Measurements from ENCODE around the gene IGF2BP3. TPM values are rescaled to one million over a fixed set of nuclear protein-coding genes. Genes with fewer than 3 reads are reported as not detected.

Gene IGF2BP3
- total RNA-seq, 2 experiments from 2014 or later, result 0.04 to 0.67 TPM

DNA sequence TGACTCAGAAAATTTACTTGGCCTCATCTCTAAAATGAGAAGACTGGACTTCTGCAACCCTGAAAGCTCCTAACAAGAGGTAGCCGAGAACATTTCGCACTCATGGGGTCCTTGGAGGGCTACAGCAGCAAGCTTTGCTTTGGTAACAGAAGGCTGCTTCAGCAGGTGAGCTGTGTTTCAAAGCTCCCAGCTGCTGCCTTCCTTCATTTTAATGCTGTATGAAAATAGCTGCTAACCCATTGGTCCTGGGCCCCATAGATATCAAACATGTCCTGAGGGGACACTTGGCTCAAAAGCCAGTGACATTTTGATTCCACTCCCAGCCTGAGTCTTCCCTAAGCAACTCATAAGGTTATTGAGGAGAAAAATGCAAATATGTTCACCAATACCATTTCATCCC, 185.4 kb downstream of the IGF2BP3 start:
- ChIA-PET POLR2A (no interaction called here), CTCF (interaction anchor here (0.6 kb wide), 1 partner anchor 168 kb away, joined by 3 read pairs; no protein-coding TSS in a partner anchor)

DNA sequence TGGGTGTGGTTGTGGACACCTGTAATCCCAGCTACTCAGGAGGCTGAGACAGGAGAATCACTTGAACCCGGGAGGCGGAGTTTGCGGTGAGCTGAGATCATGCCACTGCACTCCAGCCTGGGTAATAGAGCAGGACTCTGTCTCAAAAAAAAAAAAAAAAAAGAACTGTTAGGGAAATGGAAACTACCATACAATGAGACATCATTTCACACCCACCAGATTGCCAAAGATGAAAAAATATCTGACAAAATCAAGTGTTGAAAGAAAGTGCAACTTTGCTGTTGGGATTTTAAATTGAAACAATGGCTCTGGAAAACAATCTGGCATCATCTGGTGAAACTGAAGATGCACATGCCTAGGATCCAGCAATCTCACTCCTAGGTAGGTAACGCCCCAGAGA, 187.2 kb downstream of the IGF2BP3 start:
- CTCF ChIA-PET, result interaction anchor here (0.6 kb wide), 1 partner anchor 93 kb away, joined by 3 read pairs; no protein-coding TSS in a partner anchor
- POLR2A ChIA-PET, result no interaction called here

DNA sequence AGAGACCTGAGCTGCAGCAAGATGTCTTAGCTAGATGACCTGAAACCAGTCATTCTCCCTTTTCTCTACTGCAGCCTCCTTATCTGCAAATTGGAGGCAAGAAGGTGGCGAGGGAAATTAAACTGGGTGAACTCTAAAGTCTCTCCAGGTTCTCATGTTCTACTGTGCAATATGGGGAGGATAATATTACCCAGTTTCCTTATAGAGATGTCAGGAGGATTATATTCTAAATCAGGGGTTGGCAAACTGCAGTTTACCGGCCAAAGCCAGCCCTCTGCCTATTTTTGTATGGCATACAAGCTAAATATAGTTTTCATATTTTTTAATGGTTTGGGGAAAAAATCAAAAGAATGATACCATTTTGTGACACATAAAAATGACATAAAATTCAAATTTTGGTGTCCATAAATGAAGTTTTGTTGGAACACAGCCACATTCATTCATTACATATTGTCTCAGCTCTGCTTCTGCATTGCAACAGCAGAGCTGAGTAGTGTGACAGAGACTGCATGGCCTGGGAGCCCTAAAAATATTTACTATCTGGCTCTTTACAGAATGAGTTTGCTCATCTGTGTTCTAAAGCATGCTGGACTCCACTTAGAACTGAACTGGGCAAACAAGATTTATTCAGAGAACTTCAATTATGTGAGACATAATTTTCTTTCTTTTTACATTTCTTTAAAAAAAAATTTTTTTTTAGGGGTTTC, 190.3 kb downstream of the IGF2BP3 start:
- CTCF ChIA-PET, result interaction anchor here (1.2 kb wide), 1 partner anchor 12 kb away, joined by 3 read pairs; no protein-coding TSS in a partner anchor
- POLR2A ChIA-PET, result no interaction called here

DNA sequence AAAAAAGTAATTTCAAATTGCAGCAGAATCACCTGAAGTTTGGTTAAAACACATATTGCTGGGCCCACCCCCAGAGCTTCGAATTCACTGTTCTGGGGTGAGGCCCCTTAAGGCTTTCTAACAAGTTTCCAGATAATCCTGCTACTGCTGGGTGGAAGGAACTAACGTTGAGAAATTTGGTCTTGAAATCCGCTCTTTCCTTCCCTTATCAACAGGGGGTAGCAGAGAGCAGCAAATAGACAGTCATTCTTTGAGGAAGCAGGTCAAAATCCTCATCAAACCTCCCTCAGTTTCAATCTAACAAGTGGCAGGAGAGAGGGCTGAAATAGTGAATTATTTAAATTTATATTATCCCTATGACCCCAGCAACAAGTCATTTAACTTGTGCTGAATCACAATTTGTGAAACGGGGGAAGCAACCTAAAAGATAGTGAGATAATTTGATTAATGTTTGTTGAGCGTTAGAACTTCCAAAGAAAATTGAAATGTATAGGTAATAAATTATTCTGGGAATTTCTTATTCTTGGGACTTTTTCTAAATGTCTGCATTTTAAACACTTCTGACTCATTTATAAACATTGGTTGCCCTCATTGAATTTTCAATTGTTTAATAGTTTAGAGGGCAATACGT, 192.8 kb downstream of the IGF2BP3 start:
- POLR2A ChIA-PET, result no interaction called here

DNA sequence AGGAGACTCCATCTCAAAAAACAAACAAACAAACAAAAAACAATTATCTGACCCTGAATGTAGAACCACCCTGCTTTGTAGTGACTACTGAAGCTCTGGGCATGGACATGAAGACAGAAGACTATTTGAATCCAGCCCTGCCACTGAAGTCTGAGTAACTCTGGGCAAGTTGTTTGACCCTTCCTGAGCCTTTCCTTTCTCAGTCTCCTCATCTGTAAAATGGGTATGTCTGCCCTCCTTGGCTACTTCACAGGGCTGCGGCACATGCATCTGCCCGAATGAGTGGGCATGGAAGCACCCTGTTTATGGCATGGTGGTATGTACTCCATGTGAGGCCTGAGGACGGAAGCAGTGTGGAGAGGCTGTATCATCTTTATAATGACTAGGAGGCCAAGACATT, 193.3 kb downstream of the IGF2BP3 start:
- ChIA-PET POLR2A (no interaction called here), CTCF (interaction anchor here (0.7 to 1.5 kb wide), 4 partner anchors 28 to 270 kb away, joined by 3 to 4 read pairs (median 4); no protein-coding TSS in a partner anchor)

More for the DNA sequence above, 192.8 kb downstream of the IGF2BP3 start:
- CTCF ChIA-PET, result interaction anchor here (0.7 to 1.6 kb wide), 5 partner anchors 15 to 269 kb away, joined by 3 to 6 read pairs (median 4); no protein-coding TSS in a partner anchor

DNA sequence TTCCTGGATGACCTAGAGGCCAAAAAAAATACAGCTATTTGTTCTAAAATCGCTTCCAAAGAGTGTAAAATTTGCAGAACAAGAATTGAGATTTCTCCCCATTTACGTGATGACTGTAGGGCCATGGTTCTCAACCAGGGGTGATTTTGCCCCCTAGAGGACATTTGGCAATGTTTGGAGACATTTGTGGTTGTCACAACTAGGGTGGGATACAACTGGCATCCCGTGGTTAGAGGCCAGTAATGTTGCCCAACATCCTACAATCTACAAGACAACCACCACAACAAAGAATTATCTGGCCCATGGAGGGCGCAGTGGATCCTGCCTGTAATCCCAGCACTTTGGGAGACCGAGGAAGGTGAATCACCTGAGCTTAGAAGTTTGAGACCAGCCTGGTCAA, 193.9 kb downstream of the IGF2BP3 start:
- ChIA-PET CTCF (interaction anchor here (0.8 to 1.5 kb wide), 4 partner anchors 22 to 270 kb away, joined by 3 to 4 read pairs (median 3); partner anchors contain the start of gene MALSU1), POLR2A (no interaction called here)

DNA sequence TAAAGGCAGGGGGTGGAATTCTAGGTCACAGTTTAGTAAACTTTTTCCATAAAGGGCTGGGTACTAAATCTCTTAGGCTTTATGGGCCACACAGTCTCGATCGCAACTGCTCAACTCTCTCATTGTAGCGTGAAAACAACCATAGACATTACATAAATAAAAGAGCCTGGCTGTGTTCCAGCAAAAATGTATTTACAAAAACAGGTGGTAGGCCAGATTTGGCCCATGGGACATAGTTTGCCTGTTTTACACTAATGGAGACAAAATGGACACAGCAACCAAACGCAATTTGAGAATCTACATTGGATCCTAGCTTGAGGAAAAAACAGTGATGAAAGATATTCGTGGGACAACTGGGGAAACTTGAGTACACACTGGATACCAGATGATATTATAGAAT, 194.4 kb downstream of the IGF2BP3 start:
- ChIA-PET POLR2A (no interaction called here), CTCF (interaction anchor here (0.8 to 1.5 kb wide), 3 partner anchors 23 to 271 kb away, joined by 3 to 4 read pairs (median 3); partner anchors contain the start of gene MALSU1)

DNA sequence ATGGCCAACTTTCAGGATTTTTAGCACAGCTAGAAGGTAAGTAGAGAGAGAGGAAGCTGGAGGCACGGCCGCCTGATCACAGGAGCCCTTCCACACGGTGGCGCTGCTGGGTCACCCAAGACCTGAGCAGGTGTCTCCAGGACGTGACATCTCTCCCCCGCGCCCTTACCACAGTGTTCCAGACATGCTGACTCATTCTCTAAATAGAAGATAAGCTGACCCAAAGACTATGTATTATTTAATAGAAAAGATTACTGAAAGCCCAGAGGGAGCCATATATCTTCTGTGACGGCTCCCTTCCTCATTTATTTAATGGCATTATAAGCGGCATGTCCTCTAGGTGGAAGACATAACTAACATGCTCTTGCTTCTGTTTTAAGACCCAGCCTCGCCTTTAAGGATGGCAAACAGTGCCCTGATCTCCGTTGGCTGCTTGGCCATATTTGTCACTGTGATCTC, 197.1 kb downstream of the IGF2BP3 start:
- POLR2A ChIA-PET, result interaction anchor here (0.5 kb wide), 1 partner anchor 82 kb away, joined by 4 read pairs; no protein-coding TSS in a partner anchor
- CTCF ChIA-PET, result interaction anchor here (0.5 to 1.8 kb wide), 24 partner anchors 9 to 716 kb away, joined by 3 to 14 read pairs (median 4); partner anchors contain the start of genes FAM221A and MALSU1

DNA sequence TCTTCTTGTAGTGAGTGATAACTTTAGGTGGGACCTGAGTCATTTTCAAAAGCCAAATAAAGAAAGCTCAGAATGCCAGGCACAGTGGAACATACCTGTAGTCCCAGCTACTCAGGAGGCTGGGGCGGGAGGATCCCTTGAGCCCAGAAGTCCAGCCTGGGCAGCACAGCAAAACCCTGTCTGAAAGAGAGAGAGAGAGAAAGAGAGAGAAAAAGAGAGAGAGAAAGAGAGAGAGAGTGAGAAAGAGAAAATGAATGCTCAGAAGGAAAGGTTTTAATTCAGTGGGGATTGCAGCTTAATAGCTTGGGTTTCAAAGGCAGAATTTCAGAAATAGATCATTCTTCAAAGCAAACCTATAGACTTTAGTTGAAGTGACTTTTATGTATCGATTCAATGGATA, 198.0 kb downstream of the IGF2BP3 start:
- CTCF ChIA-PET, result interaction anchor here (0.5 to 1.8 kb wide), 9 partner anchors 11 to 274 kb away, joined by 3 to 9 read pairs (median 4); no protein-coding TSS in a partner anchor
- POLR2A ChIA-PET, result no interaction called here

DNA sequence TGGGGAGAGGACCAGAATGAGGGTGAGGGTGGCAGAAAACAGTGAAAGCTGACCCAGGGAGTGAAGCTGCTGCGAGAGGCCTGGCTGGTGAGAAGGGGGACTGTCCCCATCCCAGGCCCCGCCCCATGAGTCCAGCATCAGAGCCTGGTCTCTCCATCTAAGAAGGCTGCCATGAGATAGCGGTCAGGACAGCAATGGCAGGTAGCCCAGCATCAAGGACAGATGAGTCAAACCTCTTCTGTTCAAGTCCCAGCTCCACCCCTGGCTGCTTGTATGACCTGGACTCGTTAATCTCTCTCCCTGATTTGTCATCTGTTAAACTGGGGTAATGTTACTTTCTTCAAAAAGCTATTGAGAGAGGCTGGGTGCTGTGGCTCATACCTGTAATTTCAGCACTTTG, 201.5 kb downstream of the IGF2BP3 start:
- CTCF ChIA-PET, result no interaction called here
- POLR2A ChIA-PET, result no interaction called here

DNA sequence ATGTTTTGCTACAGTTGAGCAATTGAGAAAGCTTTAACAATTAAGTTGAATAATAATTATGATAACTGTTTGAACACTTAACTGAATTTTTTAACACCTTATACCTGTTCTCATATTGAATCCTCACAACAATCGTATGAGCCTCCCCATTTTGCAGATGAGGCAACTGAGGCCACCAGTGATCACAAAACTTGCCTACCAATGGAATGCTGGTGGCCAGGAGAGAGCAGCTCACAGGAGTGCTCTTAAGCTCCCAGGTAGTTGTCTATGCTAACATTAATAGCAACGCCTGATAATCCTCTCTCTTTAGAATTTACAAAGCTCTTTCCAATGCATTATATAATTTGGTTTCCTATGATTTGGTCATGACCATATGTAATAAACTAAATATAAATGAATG, 202.1 kb downstream of the IGF2BP3 start:
- ChIA-PET CTCF (no interaction called here), POLR2A (no interaction called here)

DNA sequence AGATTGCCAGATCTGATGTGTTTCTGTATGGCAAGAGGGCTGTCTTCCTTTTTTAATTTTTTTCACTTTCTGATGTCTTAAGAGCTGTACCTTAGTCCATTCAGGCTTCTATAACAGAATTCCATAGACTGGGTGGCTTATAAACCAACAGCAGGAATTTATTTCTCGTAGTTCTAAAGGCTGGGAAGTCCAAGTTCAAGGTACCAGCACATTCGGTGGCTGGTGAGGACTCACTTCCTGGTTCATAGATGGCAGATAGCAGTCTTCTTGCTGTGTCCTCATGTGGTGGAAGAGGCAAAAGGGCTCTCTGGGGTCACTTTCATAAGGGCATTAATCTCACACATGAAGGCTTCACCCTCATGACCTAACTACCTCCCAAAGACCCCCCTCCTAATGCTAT, 202.9 kb downstream of the IGF2BP3 start:
- POLR2A ChIA-PET, result no interaction called here
- CTCF ChIA-PET, result no interaction called here

DNA sequence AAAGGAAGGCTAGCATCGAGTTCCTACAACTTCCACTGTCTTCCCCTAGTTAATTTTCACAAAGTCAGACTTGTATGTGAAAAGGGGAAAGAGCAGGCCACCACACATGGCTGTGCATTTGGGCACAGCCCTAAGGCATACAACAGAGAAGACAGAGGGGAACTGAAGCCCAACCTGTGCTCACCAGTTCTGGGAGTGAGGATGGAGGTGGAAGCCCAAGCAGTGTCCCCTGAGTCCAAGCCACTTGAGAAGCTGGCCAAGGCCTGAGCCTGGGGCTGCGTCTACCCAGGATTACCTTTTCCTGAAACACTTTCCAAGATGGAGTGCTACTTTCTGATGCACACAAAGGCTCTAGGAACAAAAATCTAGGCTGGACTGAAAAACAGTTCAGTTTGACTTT, 203.4 kb downstream of the IGF2BP3 start:
- ChIA-PET POLR2A (no interaction called here), CTCF (interaction anchor here (0.5 kb wide), 1 partner anchor 707 kb away, joined by 3 read pairs; no protein-coding TSS in a partner anchor)

DNA sequence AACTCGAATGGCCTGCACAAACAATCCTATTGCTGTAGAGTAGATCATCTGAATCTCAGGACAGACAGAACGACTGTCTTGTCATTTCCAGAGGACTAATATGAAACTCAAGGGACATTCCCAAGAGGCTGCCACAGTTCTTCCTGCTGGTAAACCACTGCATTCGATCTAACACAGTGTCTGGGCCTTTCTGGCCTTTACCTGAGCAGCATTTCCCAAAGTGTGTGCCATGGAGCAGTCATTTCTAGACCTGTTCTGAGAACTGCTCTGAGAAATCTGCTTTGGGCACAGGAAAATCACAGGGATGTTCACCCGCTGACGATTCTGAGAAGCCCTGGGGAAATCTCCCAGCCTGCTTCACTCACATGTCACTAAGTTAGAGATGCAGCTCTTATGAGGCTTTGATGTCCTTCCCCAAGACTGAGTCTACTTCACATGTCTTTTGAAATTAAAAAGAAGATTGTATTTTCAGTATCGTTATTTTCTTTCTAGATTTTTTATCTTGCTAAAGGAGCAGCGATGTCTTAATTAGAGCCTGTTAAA, 205.3 kb downstream of the IGF2BP3 start:
- CTCF ChIA-PET, result interaction anchor here (2.0 kb wide), 1 partner anchor 8 kb away, joined by 14 read pairs; no protein-coding TSS in a partner anchor
- POLR2A ChIA-PET, result no interaction called here

DNA sequence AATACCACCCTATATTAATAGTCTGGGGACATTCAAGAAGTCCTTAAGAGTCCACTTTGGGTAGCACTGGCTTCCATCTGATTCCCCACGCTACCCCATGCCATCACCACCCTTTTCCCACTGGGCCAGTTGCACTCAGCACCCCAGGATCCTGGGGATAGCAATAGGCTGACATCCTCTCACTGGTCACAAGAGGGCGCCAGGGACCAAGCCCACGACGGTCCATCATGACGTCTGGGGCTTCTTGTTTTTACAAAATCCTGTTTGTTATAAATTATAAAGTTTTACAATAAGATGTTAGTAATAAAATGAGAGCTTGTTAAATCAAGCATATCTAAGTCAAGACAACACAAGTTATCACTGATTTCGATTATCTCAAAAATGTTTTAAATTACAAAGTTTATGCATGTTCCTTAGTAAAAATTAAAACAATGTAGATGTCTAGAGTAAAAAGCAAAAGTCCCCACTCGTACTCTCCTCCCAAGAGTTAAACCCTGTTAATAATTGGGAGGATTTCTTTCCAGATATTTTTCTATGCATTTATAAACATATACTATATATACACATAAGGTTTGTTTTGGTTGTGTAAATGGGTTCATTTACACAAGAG, 208.3 kb downstream of the IGF2BP3 start:
- ChIA-PET POLR2A (no interaction called here), CTCF (interaction anchor here (0.6 to 1.7 kb wide), 6 partner anchors 11 to 455 kb away, joined by 3 to 6 read pairs (median 4); no protein-coding TSS in a partner anchor)

DNA sequence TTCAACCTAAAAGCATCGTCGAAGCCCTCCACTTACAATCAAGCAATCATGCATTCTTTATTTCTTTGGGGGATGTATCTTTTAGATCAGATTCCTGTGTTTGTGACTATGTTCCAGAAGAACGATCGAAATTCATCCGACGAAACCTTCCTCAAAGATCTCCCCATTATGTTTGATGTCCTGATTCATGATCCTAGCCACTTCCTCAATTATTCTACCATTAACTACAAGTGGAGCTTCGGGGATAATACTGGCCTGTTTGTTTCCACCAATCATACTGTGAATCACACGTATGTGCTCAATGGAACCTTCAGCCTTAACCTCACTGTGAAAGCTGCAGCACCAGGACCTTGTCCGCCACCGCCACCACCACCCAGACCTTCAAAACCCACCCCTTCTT, 209.9 kb downstream of the IGF2BP3 start:
- POLR2A ChIA-PET, result no interaction called here
- CTCF ChIA-PET, result no interaction called here
